NT2/D1 (cell line): ENCODE results near the gene RC3H1.

Source experiments
- SUZ12 ChIP-seq: IDR thresholded peaks from 2 replicates; pipeline ENCODE4 v1.6.1; 2011; ENCODE audit not compliant: insufficient read length, insufficient read depth; ENCODE audit errors: extremely low read depth
- ZNF274 ChIP-seq: IDR thresholded peaks from 2 replicates; pipeline ENCODE4 v1.6.1; 2011; ENCODE audit warnings: mild to moderate bottlenecking, low read depth, low read length

DNA sequence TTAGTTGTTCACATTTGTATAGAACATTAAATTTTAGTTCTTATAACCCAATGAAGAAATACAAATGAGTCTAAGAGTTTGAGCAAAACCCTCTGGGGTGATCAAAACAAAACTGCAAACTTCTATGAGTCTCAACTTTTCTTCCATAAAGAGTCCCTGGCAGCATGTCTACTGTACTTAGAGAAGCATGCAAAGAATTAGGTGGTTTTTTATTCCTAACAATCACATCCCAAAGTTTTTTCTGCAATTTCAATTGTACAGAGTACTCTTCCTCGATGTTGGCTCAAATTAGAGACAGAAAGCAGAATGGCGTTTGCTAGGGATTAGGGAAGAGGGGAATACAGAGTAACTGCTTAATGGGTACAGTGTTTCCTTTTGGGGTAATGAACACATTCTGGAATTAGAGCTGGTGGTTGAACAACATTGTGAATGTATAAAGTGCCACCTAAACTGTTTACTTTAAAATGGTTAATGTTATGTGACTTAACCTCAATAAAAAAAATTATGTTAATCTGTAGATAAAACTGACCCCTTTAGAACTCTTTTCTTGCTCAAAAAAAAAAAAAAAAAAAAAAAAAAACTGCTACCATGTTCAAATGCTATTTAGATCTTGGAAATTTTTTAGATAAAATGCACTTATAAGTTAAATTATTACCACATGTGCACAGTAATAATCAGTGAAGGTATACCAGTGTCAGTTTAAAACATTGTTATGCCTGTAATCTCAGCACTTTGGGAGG, 4.8 kb downstream of the RC3H1 start:
- TF ChIP-seq ZNF274 = no peak
- TF ChIP-seq SUZ12 = no peak
